Activated CD8-positive, alpha-beta T cell treated with anti-CD3 and anti-CD28 coated beads, Interleukin-2, amount 10 ng/mL, durations not matched to agents 7 days and 5 days (primary cell): ENCODE results near the gene TTLL9. TPM values are rescaled to one million over a fixed set of nuclear protein-coding genes. Genes with fewer than 3 reads are reported as not detected.

ENCODE experiments used
- ATAC-seq: fragments of 150-1000 bp; cut with Tn5 transposase; one replicate; pipeline ENCODE4 v1.10.0; 2021; ENCODE audit warnings: moderate library complexity
- CTCF ChIA-PET: fragments of 350-600 bp; sonication (Branson Sonifier 250); formaldehyde crosslinking; loops from one replicate; lab custom pipeline; 2021; ENCODE audit warnings: antibody characterized with exemption; lab: Charles Lee
- POLR2A ChIA-PET: fragments of 350-600 bp; sonication (Branson Sonifier 250); formaldehyde crosslinking; loops from one replicate; lab custom pipeline; 2021; ENCODE audit warnings: antibody characterized with exemption; lab: Charles Lee
- DNase-seq: peaks from one replicate; pipeline ENCODE4 v3.0.0-alpha.2; 2020
- H3K27ac Mint-ChIP-seq: one replicate; pipeline ENCODE4 v1.8.0; 2021; ENCODE audit warnings: mild to moderate bottlenecking, mixed read lengths
- H3K27me3 Mint-ChIP-seq: one replicate; pipeline ENCODE4 v1.8.0; 2021; ENCODE audit warnings: low read depth, mixed read lengths
- H3K36me3 Mint-ChIP-seq: one replicate; pipeline ENCODE4 v1.8.0; 2021; ENCODE audit warnings: low read depth, mixed read lengths
- H3K4me1 Mint-ChIP-seq: one replicate; pipeline ENCODE4 v1.8.0; 2021; ENCODE audit warnings: low read depth, mixed read lengths
- H3K4me3 Mint-ChIP-seq: one replicate; pipeline ENCODE4 v1.8.0; 2021; ENCODE audit warnings: mild to moderate bottlenecking, mixed read lengths
- H3K9me3 Mint-ChIP-seq: one replicate; pipeline ENCODE4 v1.8.0; 2022; ENCODE audit warnings: mixed read lengths; ENCODE audit not compliant: insufficient read depth
- total RNA-seq, 2 experiments: library from RNA; stranded (reverse); gene quantifications; one replicate each; pipeline ENCODE4 v1.2.3, GENCODE V29; 2021

TTLL9 gene
- total RNA-seq, 2 experiments from 2014 or later = not detected

DNA sequence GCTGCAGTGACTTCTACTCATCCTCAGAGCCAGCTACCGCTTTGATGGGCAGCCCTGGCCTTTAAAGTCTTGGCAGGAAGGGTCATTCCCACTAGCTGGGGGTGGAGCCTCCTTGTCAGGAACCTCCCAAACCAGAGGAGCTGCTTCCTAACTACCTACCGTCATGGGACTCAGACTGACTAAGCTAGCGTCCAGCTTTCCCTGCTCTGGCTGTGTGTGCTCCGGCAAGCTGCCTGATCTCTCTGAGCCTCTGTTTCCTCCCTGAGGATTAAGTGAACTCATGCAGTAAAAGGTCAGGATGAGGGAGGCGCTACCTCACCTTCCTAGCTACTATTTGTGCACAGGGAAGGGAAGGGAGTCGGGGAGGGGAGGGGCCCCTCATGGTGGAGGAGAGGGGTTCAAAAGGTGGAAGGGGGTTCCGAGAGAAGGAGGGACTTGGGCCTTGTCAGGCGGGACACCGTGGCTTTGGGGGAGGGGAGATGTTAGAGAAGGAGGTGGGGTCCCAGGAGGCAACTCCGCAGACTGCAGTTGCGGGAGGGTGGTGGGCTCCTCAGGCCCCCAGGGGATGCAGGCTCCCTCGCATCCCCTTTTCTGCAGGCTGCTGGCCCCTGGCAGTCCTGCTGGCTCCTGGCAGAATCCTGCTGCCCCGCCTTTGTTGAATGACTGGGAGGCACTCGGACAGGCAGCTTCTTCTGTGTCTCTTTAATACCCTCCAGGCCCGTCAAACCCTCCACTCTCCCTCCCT lies 9.9 kb upstream of the TTLL9 start:
- peaks cover 28% of the 10 kb centered on the region for H3K27me3 Mint-ChIP-seq
- no peaks in the 10 kb centered on the region for H3K9me3 Mint-ChIP-seq
- H3K4me3 Mint-ChIP-seq = peak overlapping the region; percentile 26
- no peak overlapping the region for H3K27ac Mint-ChIP-seq
- no peaks in the 10 kb centered on the region for H3K36me3 Mint-ChIP-seq
- ATAC-seq (no peak), DNase-seq (no peak)
- ChIA-PET POLR2A (interaction anchor here (1.0 kb wide), 1 partner anchor 13 kb away, joined by 3 read pairs; no protein-coding TSS in a partner anchor), CTCF (interaction anchor here (0.9 to 4.5 kb wide), 7 partner anchors 8 to 171 kb away, joined by 3 to 17 read pairs (median 4); partner anchors contain the start of gene PDRG1)
- H3K4me1 Mint-ChIP-seq = peaks cover 23% of the 10 kb centered on the region

- Mint-ChIP-seq H3K27ac (no peak overlapping the region), H3K4me3 (peak overlapping the region; percentile 26), H3K4me1 (peaks cover 23% of the 10 kb centered on the region), H3K9me3 (no peaks in the 10 kb centered on the region), H3K27me3 (peaks cover 28% of the 10 kb centered on the region), H3K36me3 (no peaks in the 10 kb centered on the region)
- DNase-seq = no peak
- POLR2A ChIA-PET = no interaction called here
- ATAC-seq = no peak
- CTCF ChIA-PET = interaction anchor here (1.5 to 4.5 kb wide), 3 partner anchors 9 to 91 kb away, joined by 5 to 17 read pairs (median 11); partner anchors contain the start of gene PDRG1
Observed at GRCh38 chr20:31861135-31861384, 9.4 kb upstream of the TTLL9 start.

DNA sequence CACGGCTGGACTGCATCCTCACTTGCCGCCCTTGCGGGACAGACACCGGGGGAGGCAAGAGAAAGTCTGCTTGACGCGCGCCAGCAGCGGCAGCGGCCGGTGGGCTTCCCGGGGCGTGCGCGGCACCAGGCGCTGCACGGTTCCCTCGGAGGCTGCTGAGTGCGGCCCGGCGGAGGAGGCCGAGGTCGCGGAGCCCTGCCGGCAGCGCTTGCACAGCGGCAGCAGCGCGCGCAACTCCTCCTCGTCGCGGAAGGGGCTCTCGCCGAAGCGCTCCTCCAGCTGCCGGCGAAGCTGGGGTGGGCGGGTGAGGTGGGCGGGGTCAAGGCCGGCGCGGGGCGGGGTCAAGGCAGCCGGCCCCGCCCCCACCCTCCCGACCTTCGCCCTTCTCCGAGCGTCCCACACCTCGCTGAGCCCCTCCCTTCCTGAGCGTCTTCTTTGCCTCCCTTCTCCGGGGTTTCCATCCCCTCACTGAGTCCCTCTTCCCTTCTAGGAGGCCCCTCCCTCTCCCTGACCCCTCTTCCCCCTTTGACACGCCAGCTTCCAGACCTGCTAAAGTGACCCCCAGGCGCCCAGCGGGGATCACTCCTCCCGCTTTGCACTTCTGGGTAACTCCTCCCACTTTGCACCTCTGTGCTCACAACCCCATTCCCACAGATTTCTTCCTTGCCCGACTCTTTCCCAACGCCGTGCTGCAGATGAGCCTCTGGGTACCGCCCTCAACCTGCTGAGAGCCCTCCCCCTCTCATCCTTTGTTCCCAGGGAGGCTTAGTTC lies 8.9 kb upstream of the TTLL9 start:
- POLR2A ChIA-PET = no interaction called here
- H3K4me3 Mint-ChIP-seq = peak overlapping the region; percentile 21

DNA sequence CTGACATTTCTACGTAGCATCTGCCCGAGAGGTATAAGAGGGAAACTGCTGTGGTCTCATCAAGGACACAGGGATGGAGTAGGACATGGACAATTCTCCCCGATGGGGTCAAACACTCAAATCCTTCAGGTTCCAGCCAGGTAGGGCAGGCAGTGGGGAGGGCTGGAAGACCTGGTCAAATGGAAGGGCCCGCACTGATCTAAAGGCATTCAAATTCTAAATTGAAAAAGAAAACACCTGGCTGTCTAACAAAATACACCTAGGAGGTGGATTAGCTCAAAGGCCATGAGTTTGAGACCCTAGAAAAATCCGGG lies 8.3 kb upstream of the TTLL9 start:
- peaks cover 23% of the 10 kb centered on the region for H3K4me1 Mint-ChIP-seq
- no peaks in the 10 kb centered on the region for H3K36me3 Mint-ChIP-seq
- ChIA-PET POLR2A (no interaction called here), CTCF (interaction anchor here (0.7 to 4.5 kb wide), 4 partner anchors 9 to 156 kb away, joined by 3 to 17 read pairs (median 7); partner anchors contain the start of gene PDRG1)
- DNase-seq = no peak
- H3K27ac Mint-ChIP-seq = no peak overlapping the region
- H3K4me3 Mint-ChIP-seq = peak overlapping the region; percentile 21
- no peaks in the 10 kb centered on the region for H3K9me3 Mint-ChIP-seq
- no peak for ATAC-seq
- peaks cover 30% of the 10 kb centered on the region for H3K27me3 Mint-ChIP-seq

More for the DNA sequence above, 8.9 kb upstream of the TTLL9 start:
- Mint-ChIP-seq H3K27me3 (peaks cover 28% of the 10 kb centered on the region), H3K36me3 (no peaks in the 10 kb centered on the region), H3K4me1 (peaks cover 23% of the 10 kb centered on the region), H3K27ac (no peak overlapping the region), H3K9me3 (no peaks in the 10 kb centered on the region)
- CTCF ChIA-PET = interaction anchor here (0.7 to 4.5 kb wide), 3 partner anchors 9 to 156 kb away, joined by 3 to 17 read pairs (median 11); partner anchors contain the start of gene PDRG1
- ATAC-seq = peak; percentile 93
- DNase-seq = peak; percentile 82

DNA sequence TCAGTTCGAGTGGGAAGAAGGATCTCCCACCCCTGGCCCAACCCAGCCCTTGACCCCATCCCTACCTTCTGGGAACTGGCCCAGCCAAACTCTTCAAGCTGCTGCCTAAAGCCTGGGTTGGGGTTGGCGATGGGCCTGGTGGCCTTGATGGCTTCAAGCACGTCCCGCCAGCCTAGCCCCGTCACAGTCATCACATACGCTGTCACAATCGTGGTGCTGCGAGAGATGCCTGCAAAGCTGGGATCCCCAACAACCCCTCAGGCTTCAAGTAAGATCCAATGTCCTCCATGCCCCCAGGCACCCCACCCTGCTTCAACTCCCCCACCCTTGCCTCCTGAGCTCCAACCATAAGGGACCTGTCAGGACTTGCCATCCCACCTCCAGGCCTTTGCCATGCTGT lies 7.9 kb upstream of the TTLL9 start:
- H3K27me3 Mint-ChIP-seq = peaks cover 29% of the 10 kb centered on the region
- no peaks in the 10 kb centered on the region for H3K36me3 Mint-ChIP-seq
- peaks cover 22% of the 10 kb centered on the region for H3K4me1 Mint-ChIP-seq
- H3K9me3 Mint-ChIP-seq = no peaks in the 10 kb centered on the region
- ATAC-seq = no peak
- no peak for DNase-seq
- H3K27ac Mint-ChIP-seq = no peak overlapping the region
- CTCF ChIA-PET = interaction anchor here (0.7 to 4.5 kb wide), 3 partner anchors 9 to 89 kb away, joined by 3 to 17 read pairs (median 11); partner anchors contain the start of gene PDRG1
- POLR2A ChIA-PET = no interaction called here
- no peak overlapping the region for H3K4me3 Mint-ChIP-seq

DNA sequence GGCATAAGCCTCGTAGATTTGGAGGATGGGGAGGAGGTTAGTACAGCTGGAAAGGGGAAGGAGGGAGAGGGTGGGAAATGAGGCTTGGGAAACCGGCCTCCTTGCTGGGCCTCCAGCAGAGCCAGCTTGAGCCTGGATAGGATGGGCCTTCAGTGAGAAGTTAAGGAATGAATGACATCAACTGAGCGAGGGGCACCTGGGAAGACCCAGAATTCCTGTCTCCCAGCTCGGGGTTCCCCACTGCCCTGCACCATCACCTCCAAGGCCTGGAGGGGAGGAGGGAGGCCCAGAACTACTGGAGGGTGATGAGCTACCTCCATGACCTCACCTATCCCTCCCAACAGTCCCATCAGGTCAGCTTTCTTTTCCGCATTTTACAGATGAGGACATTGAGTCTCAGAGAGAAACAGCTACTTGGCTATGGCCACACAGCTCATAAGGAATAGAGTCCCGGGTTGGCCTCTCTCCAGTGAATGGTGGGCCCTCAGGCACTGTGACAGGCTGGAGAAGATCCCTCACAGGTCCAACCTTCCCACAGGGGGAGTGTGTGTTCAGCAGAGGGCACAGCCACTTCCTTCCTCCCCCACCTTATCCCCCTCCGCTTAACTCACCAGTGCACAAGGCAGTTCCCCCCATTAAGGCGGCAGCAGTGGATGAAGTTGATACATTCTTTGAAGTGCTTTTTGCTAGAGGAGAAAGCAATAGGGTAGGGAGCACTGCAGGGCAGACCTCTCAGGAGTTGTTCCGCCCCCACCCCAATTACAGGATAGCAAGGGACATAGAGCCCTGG lies 6.9 kb upstream of the TTLL9 start:
- Mint-ChIP-seq H3K9me3 (no peaks in the 10 kb centered on the region), H3K4me3 (no peak overlapping the region), H3K27me3 (peaks cover 30% of the 10 kb centered on the region), H3K27ac (no peak overlapping the region), H3K4me1 (peaks cover 14% of the 10 kb centered on the region), H3K36me3 (no peaks in the 10 kb centered on the region)
- POLR2A ChIA-PET = no interaction called here
- DNase-seq = no peak
- no peak for ATAC-seq
- CTCF ChIA-PET = interaction anchor here (2.5 to 4.5 kb wide), 2 partner anchors 11 to 88 kb away, joined by 11 to 17 read pairs; partner anchors contain the start of gene PDRG1

DNA sequence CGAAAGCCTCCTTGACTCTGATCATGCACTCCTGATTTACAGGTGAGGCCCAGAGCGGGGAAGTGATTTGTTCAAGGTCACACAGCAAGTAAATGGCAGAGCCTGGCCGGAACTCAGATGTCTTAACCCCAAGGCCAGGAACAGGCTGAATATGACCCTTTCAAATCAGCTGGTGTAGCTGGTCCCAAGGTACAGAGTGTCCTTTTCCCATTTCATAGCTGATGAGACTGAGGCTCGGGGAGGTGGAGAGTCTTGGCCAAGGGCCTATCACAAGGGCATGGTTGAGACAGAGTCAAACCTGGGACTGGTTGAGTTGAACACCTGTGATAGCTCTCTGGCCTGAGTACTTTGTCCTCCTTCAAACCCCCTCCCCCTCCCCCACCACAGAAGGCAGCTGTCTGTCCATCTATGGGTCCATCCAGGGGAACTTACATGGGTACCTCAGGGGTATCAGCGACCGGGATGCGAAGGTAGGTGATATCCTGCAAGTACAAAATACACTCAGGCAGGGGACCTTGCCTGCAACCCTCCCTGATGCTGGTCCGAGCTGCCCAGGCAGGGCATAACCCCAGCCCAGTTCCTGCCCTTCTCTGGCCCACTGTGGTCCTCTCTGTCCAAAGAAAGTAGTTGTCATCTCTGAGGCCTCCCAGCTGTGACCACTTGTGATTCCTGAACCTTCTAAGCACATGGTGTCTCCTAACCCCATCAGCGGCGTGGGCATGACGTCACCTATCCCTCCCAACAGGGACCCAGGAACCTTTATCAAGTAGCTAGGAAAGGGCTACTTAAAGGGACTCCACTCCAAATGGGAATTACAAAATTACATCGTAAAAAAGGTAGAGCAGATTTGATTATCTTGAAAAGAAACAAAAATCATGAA lies 5.7 kb upstream of the TTLL9 start:
- Mint-ChIP-seq H3K9me3 (no peaks in the 10 kb centered on the region), H3K27ac (no peak overlapping the region), H3K36me3 (peaks cover under 1% of the 10 kb centered on the region), H3K4me3 (no peak overlapping the region), H3K27me3 (peaks cover 40% of the 10 kb centered on the region), H3K4me1 (peaks cover 13% of the 10 kb centered on the region)
- CTCF ChIA-PET = interaction anchor here (0.8 to 4.5 kb wide), 3 partner anchors 13 to 164 kb away, joined by 3 to 17 read pairs (median 4); no protein-coding TSS in a partner anchor
- DNase-seq = no peak
- no peak for ATAC-seq
- POLR2A ChIA-PET = no interaction called here

- peaks cover 16% of the 10 kb centered on the region for H3K4me1 Mint-ChIP-seq
- POLR2A ChIA-PET = no interaction called here
- H3K9me3 Mint-ChIP-seq = no peaks in the 10 kb centered on the region
- peaks cover 2% of the 10 kb centered on the region for H3K36me3 Mint-ChIP-seq
- no peak overlapping the region for H3K27ac Mint-ChIP-seq
- no peak overlapping the region for H3K4me3 Mint-ChIP-seq
- peaks cover 39% of the 10 kb centered on the region for H3K27me3 Mint-ChIP-seq
- ATAC-seq = no peak
- DNase-seq = no peak
- CTCF ChIA-PET = no interaction called here
Observed at GRCh38 chr20:31866221-31866620, 4.2 kb upstream of the TTLL9 start.

DNA sequence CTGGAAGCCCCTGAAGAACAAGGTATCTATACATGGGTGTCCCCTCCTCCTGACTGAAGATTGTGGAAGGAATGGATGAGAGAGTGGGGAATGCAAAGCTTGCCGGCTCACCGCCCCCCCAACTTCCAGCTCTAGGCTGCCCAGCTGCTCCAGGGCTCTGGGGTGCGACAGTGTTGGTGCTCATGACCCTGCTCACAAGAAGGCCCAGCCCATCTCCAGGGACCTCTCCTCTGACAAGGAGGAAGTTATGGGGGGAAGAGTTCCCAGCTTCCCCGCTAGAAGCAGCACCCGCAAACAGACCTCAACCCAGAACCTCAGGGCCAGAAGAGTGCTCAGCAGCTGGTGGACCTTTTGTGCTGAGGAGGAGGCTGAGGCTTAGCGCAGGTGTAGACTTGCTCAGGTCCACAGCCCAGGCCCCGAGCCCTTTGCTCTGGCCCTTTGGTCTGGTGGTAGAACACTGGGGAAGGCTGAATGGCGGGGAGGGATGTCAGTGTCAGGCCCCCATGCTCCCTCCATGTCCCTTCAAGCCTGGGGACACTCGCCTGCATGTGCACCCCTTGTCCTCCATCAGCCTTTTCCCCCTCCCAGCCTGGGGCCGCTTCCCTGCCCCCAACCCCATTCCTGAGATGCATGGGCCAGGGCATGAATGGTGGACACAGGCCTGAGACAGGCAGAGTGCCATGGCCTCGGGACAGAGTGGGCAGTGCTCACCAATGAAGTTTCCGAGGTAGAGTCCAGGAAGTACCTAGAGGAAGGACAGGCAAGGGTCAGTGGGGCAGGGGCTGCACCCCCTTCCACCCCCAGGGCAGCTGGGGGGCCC lies 1.4 kb upstream of the TTLL9 start:
- Mint-ChIP-seq H3K9me3 (no peaks in the 10 kb centered on the region), H3K4me1 (peaks cover 14% of the 10 kb centered on the region), H3K36me3 (peaks cover 2% of the 10 kb centered on the region), H3K27ac (no peak overlapping the region), H3K4me3 (no peak overlapping the region), H3K27me3 (peaks cover 47% of the 10 kb centered on the region)
- ChIA-PET POLR2A (no interaction called here), CTCF (interaction anchor here (1.3 kb wide), 1 partner anchor 17 kb away, joined by 4 read pairs; no protein-coding TSS in a partner anchor)
- ATAC-seq = no peak
- DNase-seq = no peak

DNA sequence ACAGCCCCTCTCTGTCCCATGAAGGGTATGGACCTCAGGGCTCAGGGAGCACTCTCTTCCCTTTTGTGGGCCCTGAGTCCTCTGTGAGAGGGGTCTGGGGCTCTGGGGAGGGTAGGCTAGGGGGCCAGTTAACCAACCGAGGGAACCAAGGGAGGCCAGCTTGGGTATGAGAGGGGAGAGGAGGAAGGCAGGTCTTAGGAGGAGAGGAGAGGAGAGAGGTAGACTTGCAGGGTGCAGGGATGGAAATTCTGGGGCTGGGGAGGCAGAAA lies 827 bp upstream of the TTLL9 start:
- H3K4me3 Mint-ChIP-seq = peak overlapping the region; percentile 49
- DNase-seq (no peak), ATAC-seq (no peak)
- H3K36me3 Mint-ChIP-seq = peaks cover 2% of the 10 kb centered on the region
- CTCF ChIA-PET = interaction anchor here (1.3 kb wide), 1 partner anchor 17 kb away, joined by 4 read pairs; no protein-coding TSS in a partner anchor
- no peak overlapping the region for H3K27ac Mint-ChIP-seq
- POLR2A ChIA-PET = no interaction called here
- H3K9me3 Mint-ChIP-seq = no peaks in the 10 kb centered on the region
- peaks cover 14% of the 10 kb centered on the region for H3K4me1 Mint-ChIP-seq
- peaks cover 48% of the 10 kb centered on the region for H3K27me3 Mint-ChIP-seq
